ENCODE results near the gene AK9.
"Not testable (repeated sequence)": the region's sequence is repeated elsewhere in the genome, so short reads cannot be mapped to it uniquely, and the experiment has no call there.

Gene AK9

GRCh38 chr6:109623288-109623687, 67.7 kb downstream of the AK9 start:
- DNase-seq: no peak

DNA sequence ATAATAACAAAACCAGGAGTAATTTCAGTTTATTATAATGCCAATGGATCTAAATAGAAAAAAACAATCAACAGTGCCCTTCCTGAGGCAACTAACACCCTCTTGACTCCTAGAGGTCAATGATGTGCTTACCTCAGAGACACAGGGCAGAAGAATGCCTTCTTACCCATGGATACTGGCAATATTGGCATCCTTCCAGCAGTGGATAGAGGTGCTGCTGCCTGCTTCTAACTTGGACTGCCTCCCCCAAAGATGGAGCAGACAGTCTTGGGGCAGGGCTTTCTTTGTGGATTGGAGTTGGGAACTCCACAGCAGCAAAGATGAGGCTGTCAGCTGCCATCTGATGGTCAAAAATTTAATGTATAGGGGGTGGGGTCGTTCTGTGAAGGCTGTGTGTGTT, 78.7 kb downstream of the AK9 start:
- DNase-seq: no peak

GRCh38 chr6:109611502-109611901, 79.5 kb downstream of the AK9 start:
- DNase-seq: no peak

DNA sequence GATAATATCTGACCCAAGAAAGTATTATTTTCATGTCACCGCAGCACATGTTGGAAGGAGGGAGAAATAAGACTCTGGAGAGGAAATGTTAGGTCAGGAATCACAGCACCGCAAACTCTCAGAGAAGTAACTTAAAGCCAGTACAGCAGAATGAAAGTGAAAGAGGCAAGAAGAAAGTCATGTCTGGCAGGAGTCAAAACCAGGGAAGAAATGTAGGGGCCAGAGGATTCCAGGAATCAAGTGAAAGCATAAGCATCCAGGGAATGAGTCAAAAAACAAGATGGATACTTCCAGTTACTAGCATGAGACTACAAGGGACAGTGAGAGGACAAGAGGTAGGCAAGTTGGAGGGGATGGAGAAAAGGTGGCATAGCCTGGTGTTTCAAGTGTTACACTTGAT, 80.4 kb downstream of the AK9 start:
- DNase-seq: no peak

- DNase-seq: no peak
Observed at GRCh38 chr6:109609737-109610136, 81.3 kb downstream of the AK9 start.

- DNase-seq: no peak
Observed at GRCh38 chr6:109606359-109606758, 84.6 kb downstream of the AK9 start.

GRCh38 chr6:109595998-109596397, 95.0 kb downstream of the AK9 start:
- no peak for DNase-seq

- DNase-seq: no peak
Observed at GRCh38 chr6:109580519-109580918, 110.5 kb downstream of the AK9 start.

DNA sequence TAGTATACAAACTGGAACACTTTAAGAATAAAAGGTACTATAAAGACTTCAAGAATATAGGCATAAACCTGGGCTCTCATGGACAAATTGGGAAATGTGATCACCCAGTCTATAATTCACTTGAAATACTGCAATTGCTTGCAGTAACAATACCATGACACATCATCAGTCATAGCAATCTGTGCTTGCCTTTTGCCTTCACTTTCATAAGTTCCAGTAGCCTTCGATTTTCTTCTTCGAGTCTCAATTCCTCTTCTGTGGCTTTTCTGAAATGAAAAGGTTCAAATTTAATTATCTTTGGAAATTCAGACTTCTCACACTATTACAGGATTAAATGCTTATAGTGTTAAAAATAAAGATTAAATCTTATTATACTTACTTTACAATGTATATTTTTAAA, 111.6 kb downstream of the AK9 start:
- no peak for DNase-seq

DNA sequence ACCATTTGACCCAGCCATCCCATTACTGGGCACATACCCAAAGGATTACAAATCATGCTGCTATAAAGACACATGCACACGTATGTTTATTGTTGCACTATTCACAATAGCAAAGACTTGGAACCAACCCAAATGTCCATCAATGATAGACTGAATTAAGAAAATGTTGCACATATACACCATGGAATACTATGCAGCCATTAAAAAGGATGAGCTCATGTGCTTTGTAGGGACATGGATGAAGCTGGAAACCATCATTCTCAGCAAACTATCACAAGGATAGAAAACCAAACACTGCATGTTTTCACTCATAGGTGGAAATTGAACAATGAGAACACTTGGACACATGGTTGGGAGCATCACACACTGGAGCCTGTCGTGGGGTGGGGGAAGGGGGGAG, 121.1 kb downstream of the AK9 start:
- DNase-seq: not testable (repeated sequence)

GRCh38 chr6:109561844-109562243, 129.2 kb downstream of the AK9 start:
- no peak for DNase-seq

DNA sequence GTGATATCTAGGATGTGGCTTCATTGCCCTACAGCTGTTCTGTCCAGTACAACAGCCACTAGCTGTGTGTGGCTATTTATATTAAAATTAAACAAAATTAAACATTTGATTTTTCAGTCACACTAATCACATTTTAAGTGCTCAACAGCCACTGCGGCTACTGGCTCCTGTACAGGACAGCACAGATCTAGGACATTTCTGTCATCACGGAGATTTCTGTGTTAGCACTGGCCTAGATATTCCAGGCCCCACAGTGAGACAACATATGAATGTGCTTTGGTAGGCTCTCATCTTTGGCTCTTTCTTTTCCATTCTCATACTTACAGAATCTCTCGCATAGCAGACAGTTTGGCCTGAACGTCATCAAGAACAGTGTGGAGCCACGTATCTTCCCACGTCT, 159.6 kb downstream of the AK9 start:
- no peak for DNase-seq

DNA sequence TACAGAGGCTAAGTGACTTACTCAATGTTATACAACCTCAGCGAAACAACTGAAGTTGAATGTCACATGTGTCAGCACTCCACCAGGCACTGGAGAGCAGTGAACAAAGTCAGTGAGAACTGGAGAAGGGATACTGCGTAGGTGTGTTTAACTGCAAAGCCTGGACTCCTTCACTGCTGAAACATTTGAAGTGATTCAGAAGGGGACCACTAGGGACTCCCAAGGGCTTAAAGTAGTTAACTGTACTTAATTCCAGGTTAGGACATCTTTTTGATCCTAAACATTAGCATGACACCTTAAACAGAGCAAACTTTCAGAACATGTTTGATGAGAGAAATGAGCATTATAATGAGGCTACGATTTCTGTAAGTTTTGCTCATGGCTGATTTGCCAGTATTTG, 163.0 kb downstream of the AK9 start:
- DNase-seq: no peak

DNA sequence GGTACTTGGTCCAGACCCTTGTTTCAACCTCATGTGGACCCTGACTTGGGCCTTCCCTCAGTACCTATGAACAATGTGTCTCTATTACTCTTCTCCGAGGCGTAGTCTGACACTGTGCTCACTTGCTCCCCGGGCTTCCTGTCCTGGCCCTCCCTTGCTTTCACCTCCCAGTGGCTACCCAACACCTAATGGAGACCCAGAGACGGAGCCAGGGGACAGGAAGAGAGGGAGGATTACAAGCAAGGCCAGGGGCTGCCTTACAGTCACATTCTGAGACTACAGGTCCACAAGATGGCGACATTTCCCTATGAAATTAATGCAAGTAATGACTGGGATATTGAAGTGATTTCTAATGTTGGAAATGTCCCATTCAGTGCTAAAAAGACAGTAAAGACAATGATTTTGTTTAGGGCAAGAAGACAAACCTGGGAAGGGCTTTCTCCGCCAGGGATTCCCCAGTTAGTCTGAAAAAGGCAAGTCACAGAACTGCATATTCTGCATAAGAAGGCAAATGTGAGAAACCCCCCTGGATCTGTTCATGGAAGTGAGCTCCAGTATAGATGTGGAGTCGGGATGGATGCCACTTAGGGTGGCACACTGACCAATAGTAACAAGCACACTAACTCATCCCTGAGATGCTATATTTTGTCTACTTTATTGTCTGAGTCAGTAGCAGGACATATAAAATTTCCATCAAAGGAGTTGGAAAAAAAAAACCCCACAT, 163.9 kb downstream of the AK9 start:
- DNase-seq: peak; percentile 16

DNA sequence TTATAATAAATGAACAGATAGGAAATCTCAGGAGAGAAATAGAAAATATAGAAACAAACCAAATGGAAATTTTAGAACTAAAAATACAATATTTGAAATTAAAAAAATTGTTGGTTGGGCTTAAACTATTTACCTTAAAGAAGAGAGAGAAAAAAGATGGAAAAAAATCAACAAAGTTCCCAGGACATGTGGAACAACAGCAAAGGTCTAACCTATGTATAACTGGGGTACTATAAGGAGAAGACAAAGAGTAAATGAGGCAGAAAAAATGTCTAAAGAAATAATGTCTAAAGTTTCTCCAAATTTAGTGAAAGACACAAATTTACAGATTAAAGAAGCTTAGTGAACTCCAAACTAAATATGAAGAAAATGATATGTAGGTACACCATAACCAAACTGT, 166.9 kb downstream of the AK9 start:
- DNase-seq: no peak

DNA sequence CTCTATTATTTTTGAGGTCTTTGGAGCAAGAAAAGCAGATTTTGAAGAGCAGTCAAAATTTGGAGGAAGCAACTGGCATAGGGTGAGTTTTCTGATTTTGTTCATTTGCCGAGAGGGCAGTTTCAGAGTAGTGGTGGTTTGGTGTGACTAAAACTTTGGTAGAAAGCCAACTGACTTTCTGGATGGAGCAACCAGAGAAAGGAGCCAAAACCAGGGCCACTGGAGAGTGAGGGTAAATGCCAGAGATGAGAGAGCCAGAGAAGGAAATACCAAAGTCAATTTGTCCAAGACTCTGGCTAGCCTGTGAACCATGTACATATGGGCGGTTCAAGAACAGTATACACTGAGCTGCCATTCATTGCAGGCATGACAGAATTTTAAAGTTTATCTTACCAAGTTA, 167.5 kb downstream of the AK9 start:
- no peak for DNase-seq

- no peak for DNase-seq
Observed at GRCh38 chr6:109521080-109521479, 169.9 kb downstream of the AK9 start.

- not testable (repeated sequence) for DNase-seq
Observed at GRCh38 chr6:109519647-109520046, 171.4 kb downstream of the AK9 start.

- DNase-seq: no peak
Observed at GRCh38 chr6:109516929-109517328, 174.1 kb downstream of the AK9 start.

DNA sequence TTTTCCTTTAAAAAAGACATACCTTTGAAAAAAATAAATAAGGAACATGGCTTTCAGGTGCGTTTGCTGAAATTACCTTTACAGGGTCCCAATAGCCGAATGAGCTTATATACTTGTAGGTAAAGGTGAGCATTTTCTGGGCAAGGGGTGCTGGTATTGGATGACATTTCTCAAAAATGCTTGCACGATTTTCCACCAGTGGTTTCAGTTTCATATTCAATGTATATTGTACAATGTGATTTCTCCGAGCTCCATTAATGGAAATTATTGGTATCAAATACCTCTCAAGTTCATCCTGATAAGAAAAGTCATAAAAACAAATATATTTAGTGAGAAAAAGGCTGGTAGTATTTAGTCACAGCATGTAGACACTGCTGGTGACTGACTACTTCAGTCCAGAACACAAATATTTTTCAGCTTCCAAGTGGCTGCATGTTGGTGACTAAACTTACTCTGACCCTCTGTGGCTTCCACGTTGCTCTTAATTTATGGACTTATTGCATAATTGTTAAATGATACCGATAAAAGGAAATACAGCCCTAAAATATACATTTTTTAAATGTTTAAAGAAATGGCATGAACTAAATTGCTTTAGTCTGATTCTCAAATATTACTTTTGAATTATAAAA, 175.1 kb downstream of the AK9 start:
- no peak for DNase-seq

- DNase-seq: no peak
Observed at GRCh38 chr6:109514946-109515345, 176.1 kb downstream of the AK9 start.

- DNase-seq: no peak
Observed at GRCh38 chr6:109513571-109514071, 177.4 kb downstream of the AK9 start.

GRCh38 chr6:109512271-109512817, 178.7 kb downstream of the AK9 start:
- no peak for DNase-seq

- no peak for DNase-seq
Observed at GRCh38 chr6:109511832-109512231, 179.2 kb downstream of the AK9 start.

Data from NCI-H1436 treated with DMSO at 0.1 percent for 48 hours (cell line).